GM12878 (cell line): ENCODE data around the gene ALAD. TPM values are rescaled to one million over a fixed set of nuclear protein-coding genes. Genes with fewer than 3 reads are reported as not detected.

Source experiments
- ATF7 ChIP-seq: fragments of 450-650 bp; IDR thresholded peaks from 2 replicates; pipeline ENCODE4 v1.6.1; 2016; ENCODE audit warnings: low read depth, mild to moderate bottlenecking
- BCL11A ChIP-seq: IDR thresholded peaks from 2 replicates; pipeline ENCODE4 v1.6.1; 2011; ENCODE audit warnings: low read depth, low read length
- BHLHE40 ChIP-seq, 2 experiments: fragments of 450-650 bp in 1 of 2; IDR thresholded peaks; 2 replicates each; pipeline ENCODE4 v1.6.1; 2011 to 2017; ENCODE audit warnings: low read depth in 2 of 2, borderline replicate concordance in 1 of 2, improper control_type of control experiment in 1 of 2, low read length in 1 of 2, mild to moderate bottlenecking in 1 of 2
- CHD2 ChIP-seq: IDR thresholded peaks from 2 replicates; pipeline ENCODE4 v1.6.1; 2011; ENCODE audit warnings: low read depth, low read length, improper control_type of control experiment, borderline replicate concordance
- CREM ChIP-seq: IDR thresholded peaks from 2 replicates; pipeline ENCODE4 v1.6.1; 2014; ENCODE audit warnings: antibody characterized with exemption, low read depth
- EED ChIP-seq: sonication (generic); IDR thresholded peaks from 2 replicates; pipeline ENCODE4 v1.6.1; 2016; ENCODE audit warnings: antibody characterized with exemption, low read depth
- EP300 ChIP-seq, 2 experiments: fragments of 150-350 bp in 1 of 2; IDR thresholded peaks; 2 replicates each; pipeline ENCODE4 v1.6.1; 2011 to 2012; ENCODE audit warnings: low read depth in 2 of 2, low read length in 2 of 2, borderline replicate concordance in 1 of 2, improper control_type of control experiment in 1 of 2, inconsistent platforms in 1 of 2; ENCODE audit not compliant: control insufficient read depth in 1 of 2
- GATAD2B ChIP-seq: fragments of 450-650 bp; conservative IDR thresholded peaks from 2 replicates; pipeline ENCODE4 v1.6.1; 2017; ENCODE audit warnings: low read depth, mild to moderate bottlenecking, moderate library complexity
- IKZF2 ChIP-seq, 2 experiments: fragments of 450-650 bp; IDR thresholded peaks; 2 replicates each; pipeline ENCODE4 v1.6.1; 2017; ENCODE audit warnings: mild to moderate bottlenecking in 2 of 2, moderate library complexity in 2 of 2
- MTA2 ChIP-seq: fragments of 450-650 bp; IDR thresholded peaks from 2 replicates; pipeline ENCODE4 v1.6.1; 2016; ENCODE audit warnings: low read depth, mild to moderate bottlenecking, moderate library complexity
- NFIC ChIP-seq: IDR thresholded peaks from 2 replicates; pipeline ENCODE4 v1.6.1; 2012; ENCODE audit warnings: low read depth, mild to moderate bottlenecking, inconsistent platforms, low read length, moderate library complexity
- PAX5 ChIP-seq: IDR thresholded peaks from 2 replicates; pipeline ENCODE4 v1.6.1; 2011; ENCODE audit warnings: low read depth, low read length, borderline replicate concordance
- PML ChIP-seq: IDR thresholded peaks from 2 replicates; pipeline ENCODE4 v1.6.1; 2012; ENCODE audit warnings: low read length, inconsistent platforms
- POLR2A ChIP-seq: IDR thresholded peaks from 2 replicates; pipeline ENCODE4 v1.6.1; 2011; ENCODE audit warnings: low read depth, mild to moderate bottlenecking, low read length
- POLR2AphosphoS2 ChIP-seq: IDR thresholded peaks from 2 replicates; pipeline ENCODE4 v1.6.1; 2011; ENCODE audit warnings: low read depth, mild to moderate bottlenecking, low read length, improper control_type of control experiment, moderate library complexity
- RAD51 ChIP-seq: fragments of 450-650 bp; IDR thresholded peaks from 2 replicates; pipeline ENCODE4 v1.6.1; 2016; ENCODE audit warnings: moderate library complexity, mild to moderate bottlenecking, inconsistent platforms
- RCOR1 ChIP-seq: conservative IDR thresholded peaks from 2 replicates; pipeline ENCODE4 v1.6.1; 2012; ENCODE audit warnings: low read depth, low read length, improper control_type of control experiment
- SRF ChIP-seq, 2 experiments: IDR thresholded peaks; 2 replicates each; pipeline ENCODE4 v1.6.1; 2011; ENCODE audit warnings: low read depth in 2 of 2, low read length in 2 of 2, mild to moderate bottlenecking in 1 of 2, moderate library complexity in 1 of 2
- TBL1XR1 ChIP-seq: IDR thresholded peaks from 2 replicates; pipeline ENCODE4 v1.6.1; 2012; ENCODE audit warnings: low read depth, low read length, improper control_type of control experiment
- ZNF24 ChIP-seq: fragments of 450-650 bp; IDR thresholded peaks from 2 replicates; pipeline ENCODE4 v1.6.1; 2017; ENCODE audit warnings: antibody characterized with exemption, mild to moderate bottlenecking
- polyA plus RNA-seq, 11 experiments: library from polyadenylated mRNA; depleted of rRNA in 4 of 11; unstranded in 6 of 11; stranded (reverse) in 5 of 11; fragments of >200 nt; fragmentation: Nextera tagmentation in 4 of 11; fragmentation: Illumina TruSeq in 1 of 11; extraction: Ambion mirVana in 4 of 11; extraction: Trizol in 1 of 11; gene quantifications; 1 replicate in 1 of 11; 2 replicates in 10 of 11; pipeline versions ENCODE4 v1.2.1 to v1.2.3, GENCODE V29; 2011 to 2016; ENCODE audit warnings: inconsistent platforms in 2 of 11, missing spikeins in 2 of 11, low read depth in 1 of 11
- total RNA-seq, 4 experiments: library from RNA; depleted of rRNA in 3 of 4; stranded (reverse); fragments of >200 nt in 3 of 4; fragmentation: Illumina TruSeq in 1 of 4; extraction: Trizol in 1 of 4; gene quantifications; 2 replicates each; pipeline versions ENCODE4 v1.2.1 to v1.2.3, GENCODE V29; 2013 to 2021
- TF ChIP-seq, protein P1 (sequence below): fragments of 450-650 bp; IDR thresholded peaks from 2 replicates; pipeline ENCODE4 v1.6.1; 2016; ENCODE audit warnings: mild to moderate bottlenecking
- TF ChIP-seq, protein P2 (sequence below): fragments of 450-650 bp; formaldehyde crosslinking; IDR thresholded peaks from 2 replicates; pipeline ENCODE4 v1.4.0; 2022; ENCODE audit warnings: mild to moderate bottlenecking, moderate library complexity
- TF ChIP-seq, protein P3 (sequence below): fragments of 450-650 bp; IDR thresholded peaks from 2 replicates; pipeline ENCODE4 v1.6.1; 2017; ENCODE audit warnings: antibody characterized with exemption, mild to moderate bottlenecking, moderate library complexity
- TF ChIP-seq, protein P4 (sequence below): IDR thresholded peaks from 2 replicates; pipeline ENCODE4 v1.6.1; 2012; ENCODE audit warnings: low read depth, low read length, improper control_type of control experiment

Gene ALAD
- total and polyA plus RNA-seq, 10 of the 15 experiments (the other 5 are each of a cell fraction or from before 2014, with no cell fraction given), result 2.4 to 21.6 (median 12.9) TPM

DNA sequence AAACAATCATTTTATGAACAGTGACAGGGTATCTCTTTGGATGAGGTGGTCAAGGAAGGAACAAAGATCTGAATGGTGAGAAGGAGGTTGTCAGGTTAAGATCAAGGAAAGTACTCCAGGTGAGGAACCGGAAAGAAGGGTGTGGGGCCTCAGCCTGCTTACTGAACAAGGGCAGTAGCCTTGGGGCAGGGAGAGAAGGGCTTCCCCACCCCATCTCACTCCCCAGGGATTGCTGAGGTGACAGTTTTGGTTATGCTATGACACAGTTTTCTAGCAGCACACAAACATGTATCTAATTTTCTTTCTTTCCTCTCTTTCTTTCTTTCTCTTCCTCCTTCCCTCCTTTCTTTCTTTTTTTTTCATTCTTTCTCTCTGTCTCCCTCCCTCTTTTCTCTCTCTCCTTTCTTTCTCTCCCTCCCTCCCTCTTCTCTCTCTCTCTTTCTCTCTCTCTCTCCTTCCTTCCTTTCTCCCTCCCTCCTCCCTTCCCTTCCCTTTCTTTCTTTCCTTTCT is 20.2 kb downstream of the ALAD start (continued):
- TF ChIP-seq ZNF24 (no peak), POLR2A (no peak), SRF (IDR thresholded peaks at IDR 0.05; ENCODE audit: low read depth in 2 of 2, low read length in 2 of 2) (0 out of 4 replicates have a peak, but pooled peaks of 1 of the 2 experiments have one; percentile 16), TBL1XR1 (no peak), PAX5 (peak; percentile 71; the same call in 1 of the 2 replicates), EED (peak; percentile 89), ATF7 (peak; percentile 83), POLR2AphosphoS2 (no peak), CHD2 (peak; percentile 60; the same call in 1 of the 2 replicates), EP300 (IDR thresholded peaks at IDR 0.05; ENCODE audit: borderline replicate concordance in 1 of 2, control insufficient read depth in 1 of 2, low read depth in 2 of 2, low read length in 2 of 2) (peak in 1 of 2 experiments; percentile 80; a peak in 2 of 4 replicates), PML (no peak), NFIC (peak; percentile 35; the same call in 1 of the 2 replicates), BCL11A (peak; percentile 58; the same call in 1 of the 2 replicates), MTA2 (peak; percentile 95), GATAD2B (peak; percentile 73), CREM (peak; percentile 70; the same call in 1 of the 2 replicates), IKZF2 (IDR thresholded peaks at IDR 0.05) (peak; percentile 97 to 98), RAD51 (0 out of 2 replicates have a peak, but pooled peaks have one; percentile 12), RCOR1 (no peak), BHLHE40 (IDR thresholded peaks at IDR 0.05; ENCODE audit: borderline replicate concordance in 1 of 2, low read depth in 2 of 2, low read length in 1 of 2) (peak; percentile 8 to 58; a peak in 2 of 4 replicates)
- TF ChIP-seq, protein P1, sequence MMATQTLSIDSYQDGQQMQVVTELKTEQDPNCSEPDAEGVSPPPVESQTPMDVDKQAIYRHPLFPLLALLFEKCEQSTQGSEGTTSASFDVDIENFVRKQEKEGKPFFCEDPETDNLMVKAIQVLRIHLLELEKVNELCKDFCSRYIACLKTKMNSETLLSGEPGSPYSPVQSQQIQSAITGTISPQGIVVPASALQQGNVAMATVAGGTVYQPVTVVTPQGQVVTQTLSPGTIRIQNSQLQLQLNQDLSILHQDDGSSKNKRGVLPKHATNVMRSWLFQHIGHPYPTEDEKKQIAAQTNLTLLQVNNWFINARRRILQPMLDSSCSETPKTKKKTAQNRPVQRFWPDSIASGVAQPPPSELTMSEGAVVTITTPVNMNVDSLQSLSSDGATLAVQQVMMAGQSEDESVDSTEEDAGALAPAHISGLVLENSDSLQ, result peak; percentile 62; the same call in 1 of the 2 replicates
- TF ChIP-seq, protein P2, sequence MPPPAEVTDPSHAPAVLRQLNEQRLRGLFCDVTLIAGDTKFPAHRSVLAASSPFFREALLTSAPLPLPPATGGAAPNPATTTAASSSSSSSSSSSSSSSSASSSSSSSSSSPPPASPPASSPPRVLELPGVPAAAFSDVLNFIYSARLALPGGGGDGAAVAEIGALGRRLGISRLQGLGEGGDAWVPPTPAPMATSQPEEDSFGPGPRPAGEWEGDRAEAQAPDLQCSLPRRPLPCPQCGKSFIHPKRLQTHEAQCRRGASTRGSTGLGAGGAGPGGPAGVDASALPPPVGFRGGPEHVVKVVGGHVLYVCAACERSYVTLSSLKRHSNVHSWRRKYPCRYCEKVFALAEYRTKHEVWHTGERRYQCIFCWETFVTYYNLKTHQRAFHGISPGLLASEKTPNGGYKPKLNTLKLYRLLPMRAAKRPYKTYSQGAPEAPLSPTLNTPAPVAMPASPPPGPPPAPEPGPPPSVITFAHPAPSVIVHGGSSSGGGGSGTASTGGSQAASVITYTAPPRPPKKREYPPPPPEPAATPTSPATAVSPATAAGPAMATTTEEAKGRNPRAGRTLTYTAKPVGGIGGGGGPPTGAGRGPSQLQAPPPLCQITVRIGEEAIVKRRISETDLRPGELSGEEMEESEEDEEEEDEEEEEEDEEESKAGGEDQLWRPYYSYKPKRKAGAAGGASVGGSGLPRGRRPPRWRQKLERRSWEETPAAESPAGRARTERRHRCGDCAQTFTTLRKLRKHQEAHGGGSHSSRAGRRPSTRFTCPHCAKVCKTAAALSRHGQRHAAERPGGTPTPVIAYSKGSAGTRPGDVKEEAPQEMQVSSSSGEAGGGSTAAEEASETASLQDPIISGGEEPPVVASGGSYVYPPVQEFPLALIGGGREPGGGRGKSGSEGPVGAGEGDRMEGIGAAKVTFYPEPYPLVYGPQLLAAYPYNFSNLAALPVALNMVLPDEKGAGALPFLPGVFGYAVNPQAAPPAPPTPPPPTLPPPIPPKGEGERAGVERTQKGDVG (CRISPR knock-in tag), result no peak
- TF ChIP-seq, protein P3, sequence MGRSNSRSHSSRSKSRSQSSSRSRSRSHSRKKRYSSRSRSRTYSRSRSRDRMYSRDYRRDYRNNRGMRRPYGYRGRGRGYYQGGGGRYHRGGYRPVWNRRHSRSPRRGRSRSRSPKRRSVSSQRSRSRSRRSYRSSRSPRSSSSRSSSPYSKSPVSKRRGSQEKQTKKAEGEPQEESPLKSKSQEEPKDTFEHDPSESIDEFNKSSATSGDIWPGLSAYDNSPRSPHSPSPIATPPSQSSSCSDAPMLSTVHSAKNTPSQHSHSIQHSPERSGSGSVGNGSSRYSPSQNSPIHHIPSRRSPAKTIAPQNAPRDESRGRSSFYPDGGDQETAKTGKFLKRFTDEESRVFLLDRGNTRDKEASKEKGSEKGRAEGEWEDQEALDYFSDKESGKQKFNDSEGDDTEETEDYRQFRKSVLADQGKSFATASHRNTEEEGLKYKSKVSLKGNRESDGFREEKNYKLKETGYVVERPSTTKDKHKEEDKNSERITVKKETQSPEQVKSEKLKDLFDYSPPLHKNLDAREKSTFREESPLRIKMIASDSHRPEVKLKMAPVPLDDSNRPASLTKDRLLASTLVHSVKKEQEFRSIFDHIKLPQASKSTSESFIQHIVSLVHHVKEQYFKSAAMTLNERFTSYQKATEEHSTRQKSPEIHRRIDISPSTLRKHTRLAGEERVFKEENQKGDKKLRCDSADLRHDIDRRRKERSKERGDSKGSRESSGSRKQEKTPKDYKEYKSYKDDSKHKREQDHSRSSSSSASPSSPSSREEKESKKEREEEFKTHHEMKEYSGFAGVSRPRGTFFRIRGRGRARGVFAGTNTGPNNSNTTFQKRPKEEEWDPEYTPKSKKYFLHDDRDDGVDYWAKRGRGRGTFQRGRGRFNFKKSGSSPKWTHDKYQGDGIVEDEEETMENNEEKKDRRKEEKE, result no peak
- TF ChIP-seq, protein P4, sequence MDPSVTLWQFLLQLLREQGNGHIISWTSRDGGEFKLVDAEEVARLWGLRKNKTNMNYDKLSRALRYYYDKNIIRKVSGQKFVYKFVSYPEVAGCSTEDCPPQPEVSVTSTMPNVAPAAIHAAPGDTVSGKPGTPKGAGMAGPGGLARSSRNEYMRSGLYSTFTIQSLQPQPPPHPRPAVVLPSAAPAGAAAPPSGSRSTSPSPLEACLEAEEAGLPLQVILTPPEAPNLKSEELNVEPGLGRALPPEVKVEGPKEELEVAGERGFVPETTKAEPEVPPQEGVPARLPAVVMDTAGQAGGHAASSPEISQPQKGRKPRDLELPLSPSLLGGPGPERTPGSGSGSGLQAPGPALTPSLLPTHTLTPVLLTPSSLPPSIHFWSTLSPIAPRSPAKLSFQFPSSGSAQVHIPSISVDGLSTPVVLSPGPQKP, result no peak
